ENCODE data around the gene RAB11FIP5. TPM values are rescaled to one million over a fixed set of nuclear protein-coding genes. Genes with fewer than 3 reads are reported as not detected.

RAB11FIP5 gene
- total RNA-seq, 1 experiment from 2014 or later: 20.8 TPM

DNA sequence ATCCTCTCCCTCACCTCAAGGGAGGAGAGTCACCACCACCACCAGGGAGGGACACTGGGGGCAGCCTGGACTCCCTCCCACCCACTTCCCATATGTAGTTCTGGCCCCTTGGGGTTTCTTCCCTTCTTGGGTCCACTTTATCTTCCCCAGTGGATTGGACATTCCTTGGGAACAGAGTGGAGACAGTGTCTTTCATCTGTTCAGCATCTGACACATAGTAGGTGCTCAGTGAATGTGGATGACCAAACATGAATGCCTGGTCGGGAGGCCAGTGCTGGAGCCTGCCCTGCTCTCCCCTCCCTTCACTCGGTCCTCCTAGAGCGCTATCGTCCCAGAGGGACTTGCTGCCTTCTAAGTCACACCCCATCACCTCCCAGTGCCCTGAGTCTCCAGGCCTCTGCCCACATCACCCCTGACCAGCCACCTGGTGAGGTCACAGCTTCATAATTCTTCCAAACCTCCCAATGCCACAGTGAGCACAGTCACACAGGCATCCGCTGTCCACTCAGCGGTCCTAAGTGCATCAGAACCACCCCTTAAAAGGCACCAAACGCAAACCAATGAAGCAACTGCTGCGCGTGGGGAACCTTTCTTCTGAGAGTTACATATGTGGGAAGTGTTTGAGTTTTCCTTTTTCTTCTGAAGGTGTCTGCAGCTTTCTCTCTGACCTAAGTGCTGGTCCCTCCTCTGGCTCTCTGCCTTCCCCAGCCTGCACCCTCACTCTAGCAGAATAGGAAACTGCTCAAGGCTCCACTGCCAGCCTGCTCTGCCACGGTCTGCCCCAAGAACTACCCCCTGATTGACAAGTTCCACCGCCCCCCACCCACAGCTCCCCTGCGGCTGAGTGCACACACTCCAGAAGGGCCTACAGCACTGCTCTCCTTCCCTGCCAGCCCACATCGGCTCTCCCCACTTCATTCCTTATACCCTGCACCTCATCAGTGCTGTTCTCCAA, 34.0 kb downstream of the RAB11FIP5 start:
- 0 out of 2 replicates have a peak, but pooled peaks cover 5% of the 10 kb centered on the region for H3K79me2 ChIP-seq (ENCODE audit: insufficient read depth, low read length)
- H3K9me3 ChIP-seq (ENCODE audit: control insufficient read depth in 1 of 2, insufficient read depth in 1 of 2, low read depth in 1 of 2, low read length in 2 of 2): no peaks in the 10 kb centered on the region
- H3K9me2 ChIP-seq (ENCODE audit: insufficient read depth): no peaks in the 10 kb centered on the region
- TF ChIP-seq TCF7L2 (IDR thresholded peaks at IDR 0.05; ENCODE audit: borderline replicate concordance, extremely low read depth, insufficient read depth, insufficient read length) (no peak), RAD21 (IDR thresholded peaks at IDR 0.05; ENCODE audit: low read depth) (no peak), CEBPB (IDR thresholded peaks at IDR 0.05; ENCODE audit: low read depth) (no peak), JUND (IDR thresholded peaks at IDR 0.05) (no peak), EZH2phosphoT487 (IDR thresholded peaks at IDR 0.05; ENCODE audit: borderline replicate concordance) (no peak), CBX3 (IDR thresholded peaks at IDR 0.05; ENCODE audit: low read depth) (no peak), SRF (IDR thresholded peaks at IDR 0.05; ENCODE audit: low read depth) (no peak), EGR1 (IDR thresholded peaks at IDR 0.05; ENCODE audit: low read depth) (no peak), ELF1 (IDR thresholded peaks at IDR 0.05; ENCODE audit: borderline replicate concordance, low read depth) (no peak), ZFX (IDR thresholded peaks at IDR 0.05) (no peak)
- TF ChIP-seq, protein P1, sequence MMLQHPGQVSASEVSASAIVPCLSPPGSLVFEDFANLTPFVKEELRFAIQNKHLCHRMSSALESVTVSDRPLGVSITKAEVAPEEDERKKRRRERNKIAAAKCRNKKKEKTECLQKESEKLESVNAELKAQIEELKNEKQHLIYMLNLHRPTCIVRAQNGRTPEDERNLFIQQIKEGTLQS (IDR thresholded peaks at IDR 0.05): no peak
- TF ChIP-seq, protein P2, sequence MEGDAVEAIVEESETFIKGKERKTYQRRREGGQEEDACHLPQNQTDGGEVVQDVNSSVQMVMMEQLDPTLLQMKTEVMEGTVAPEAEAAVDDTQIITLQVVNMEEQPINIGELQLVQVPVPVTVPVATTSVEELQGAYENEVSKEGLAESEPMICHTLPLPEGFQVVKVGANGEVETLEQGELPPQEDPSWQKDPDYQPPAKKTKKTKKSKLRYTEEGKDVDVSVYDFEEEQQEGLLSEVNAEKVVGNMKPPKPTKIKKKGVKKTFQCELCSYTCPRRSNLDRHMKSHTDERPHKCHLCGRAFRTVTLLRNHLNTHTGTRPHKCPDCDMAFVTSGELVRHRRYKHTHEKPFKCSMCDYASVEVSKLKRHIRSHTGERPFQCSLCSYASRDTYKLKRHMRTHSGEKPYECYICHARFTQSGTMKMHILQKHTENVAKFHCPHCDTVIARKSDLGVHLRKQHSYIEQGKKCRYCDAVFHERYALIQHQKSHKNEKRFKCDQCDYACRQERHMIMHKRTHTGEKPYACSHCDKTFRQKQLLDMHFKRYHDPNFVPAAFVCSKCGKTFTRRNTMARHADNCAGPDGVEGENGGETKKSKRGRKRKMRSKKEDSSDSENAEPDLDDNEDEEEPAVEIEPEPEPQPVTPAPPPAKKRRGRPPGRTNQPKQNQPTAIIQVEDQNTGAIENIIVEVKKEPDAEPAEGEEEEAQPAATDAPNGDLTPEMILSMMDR (IDR thresholded peaks at IDR 0.05 in 2 of 3, conservative IDR thresholded peaks at IDR 0.05 in 1 of 3; ENCODE audit: borderline replicate concordance in 1 of 3, insufficient read depth in 1 of 3, low read depth in 2 of 3, low read length in 2 of 3): no peak
- intact Hi-C loops (cut with micrococcal nuclease): no loop called here
- DNase-seq (ENCODE audit: low read depth, low spot score) (no peak), ATAC-seq (no peak)
- H3K4me3 ChIP-seq (replicated peaks in 1 of 2; ENCODE audit: low read depth in 1 of 2, low read length in 2 of 2): no peak overlapping the region
- H4K20me1 ChIP-seq (ENCODE audit: insufficient read depth): no peaks in the 10 kb centered on the region
- H3K9ac ChIP-seq (ENCODE audit: low read length): no peak overlapping the region
- no peak overlapping the region for H3K27ac ChIP-seq (ENCODE audit: low read depth, low read length)
- H3K36me3 ChIP-seq (ENCODE audit: control insufficient read depth in 1 of 2, insufficient read depth in 2 of 2, low read length in 2 of 2): no peaks in the 10 kb centered on the region; a peak in 1 of 4 replicates
- CTCF ChIA-PET: no interaction called here
- H3K4me1 ChIP-seq (ENCODE audit: control insufficient read depth in 1 of 2, insufficient read depth in 2 of 2, low read length in 2 of 2): no peaks in the 10 kb centered on the region
- H2AFZ ChIP-seq (ENCODE audit: low read depth, low read length, poor library complexity, severe bottlenecking): no peak overlapping the region
- no peak overlapping the region for H3K4me2 ChIP-seq (ENCODE audit: low read length)
- BruUV-seq (replicated peaks): no TSS peak
- RAD21 ChIA-PET (ENCODE audit: low non-redundant PET in 1 of 2, low total read pairs in 2 of 2, uncharacterized antibody in 2 of 2, unreplicated experiment in 2 of 2): no interaction called here
- H3K27me3 ChIP-seq (ENCODE audit: insufficient read depth, low read length): no peaks in the 10 kb centered on the region
- POLR2A ChIA-PET: no interaction called here

Measured in HCT116 (cell line).